Uterus (tissue), 2 donors: Measurements from ENCODE around the gene CCDC70.

Experiments
- CTCF ChIP-seq, 4 experiments: fragments of 200-600 bp in 2 of 4; fragments of 450-650 bp in 2 of 4; sonication (generic) in 2 of 4; IDR thresholded peaks; one replicate each; pipeline ENCODE4 v1.5.1; 2016 to 2019; ENCODE audit warnings: antibody characterized with exemption in 4 of 4, mild to moderate bottlenecking in 2 of 4, moderate library complexity in 1 of 4
- POLR2A ChIP-seq, 2 donors: fragments of 450-650 bp; IDR thresholded peaks; one replicate each; pipeline ENCODE4 v1.6.1; 2016; ENCODE audit warnings: antibody characterized with exemption in 2 of 2, mild to moderate bottlenecking in 1 of 2, moderate library complexity in 1 of 2

GRCh38 chr13:51817717-51818116, 44.1 kb upstream of the CCDC70 start:
- no peak for TF ChIP-seq CTCF (IDR thresholded peaks at IDR 0.05)
- TF ChIP-seq POLR2A (IDR thresholded peaks at IDR 0.05), result no peak
